ENCODE measurements around the gene DOCK8.

DNA sequence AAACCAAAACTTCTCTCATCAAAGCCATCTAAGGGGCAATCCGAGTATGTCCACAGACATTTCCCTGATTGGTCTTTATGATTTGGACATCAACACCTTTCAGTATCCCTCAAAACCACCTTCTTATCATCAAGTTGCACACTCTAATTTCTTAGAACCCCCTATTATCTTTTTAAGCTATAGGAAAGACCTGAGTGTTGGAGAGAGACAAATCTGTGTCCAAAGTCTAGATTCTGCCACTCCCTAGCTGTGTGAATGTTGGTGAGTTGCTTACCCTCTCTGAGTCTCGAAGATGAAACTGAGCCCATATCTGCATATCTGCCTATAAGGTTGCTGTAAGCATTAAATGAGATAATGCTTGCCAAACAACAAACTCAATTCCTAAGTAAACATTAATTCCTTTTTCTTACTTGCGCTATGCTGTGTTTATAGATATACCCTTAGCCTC is 159.1 kb downstream of the DOCK8 start:
- TF ChIP-seq, protein P1, sequence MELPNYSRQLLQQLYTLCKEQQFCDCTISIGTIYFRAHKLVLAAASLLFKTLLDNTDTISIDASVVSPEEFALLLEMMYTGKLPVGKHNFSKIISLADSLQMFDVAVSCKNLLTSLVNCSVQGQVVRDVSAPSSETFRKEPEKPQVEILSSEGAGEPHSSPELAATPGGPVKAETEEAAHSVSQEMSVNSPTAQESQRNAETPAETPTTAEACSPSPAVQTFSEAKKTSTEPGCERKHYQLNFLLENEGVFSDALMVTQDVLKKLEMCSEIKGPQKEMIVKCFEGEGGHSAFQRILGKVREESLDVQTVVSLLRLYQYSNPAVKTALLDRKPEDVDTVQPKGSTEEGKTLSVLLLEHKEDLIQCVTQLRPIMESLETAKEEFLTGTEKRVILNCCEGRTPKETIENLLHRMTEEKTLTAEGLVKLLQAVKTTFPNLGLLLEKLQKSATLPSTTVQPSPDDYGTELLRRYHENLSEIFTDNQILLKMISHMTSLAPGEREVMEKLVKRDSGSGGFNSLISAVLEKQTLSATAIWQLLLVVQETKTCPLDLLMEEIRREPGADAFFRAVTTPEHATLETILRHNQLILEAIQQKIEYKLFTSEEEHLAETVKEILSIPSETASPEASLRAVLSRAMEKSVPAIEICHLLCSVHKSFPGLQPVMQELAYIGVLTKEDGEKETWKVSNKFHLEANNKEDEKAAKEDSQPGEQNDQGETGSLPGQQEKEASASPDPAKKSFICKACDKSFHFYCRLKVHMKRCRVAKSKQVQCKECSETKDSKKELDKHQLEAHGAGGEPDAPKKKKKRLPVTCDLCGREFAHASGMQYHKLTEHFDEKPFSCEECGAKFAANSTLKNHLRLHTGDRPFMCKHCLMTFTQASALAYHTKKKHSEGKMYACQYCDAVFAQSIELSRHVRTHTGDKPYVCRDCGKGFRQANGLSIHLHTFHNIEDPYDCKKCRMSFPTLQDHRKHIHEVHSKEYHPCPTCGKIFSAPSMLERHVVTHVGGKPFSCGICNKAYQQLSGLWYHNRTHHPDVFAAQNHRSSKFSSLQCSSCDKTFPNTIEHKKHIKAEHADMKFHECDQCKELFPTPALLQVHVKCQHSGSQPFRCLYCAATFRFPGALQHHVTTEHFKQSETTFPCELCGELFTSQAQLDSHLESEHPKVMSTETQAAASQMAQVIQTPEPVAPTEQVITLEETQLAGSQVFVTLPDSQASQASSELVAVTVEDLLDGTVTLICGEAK (IDR thresholded peaks at IDR 0.05), result no peak
- TF ChIP-seq, protein P1 (CRISPR knock-in tag; IDR thresholded peaks at IDR 0.05), result no peak
- no peak for TF ChIP-seq HDAC2 (CRISPR knock-in tag; IDR thresholded peaks at IDR 0.05)
- TF ChIP-seq ZNF589 (CRISPR knock-in tag; conservative IDR thresholded peaks at IDR 0.05), result no peak
- TF ChIP-seq, protein P2, sequence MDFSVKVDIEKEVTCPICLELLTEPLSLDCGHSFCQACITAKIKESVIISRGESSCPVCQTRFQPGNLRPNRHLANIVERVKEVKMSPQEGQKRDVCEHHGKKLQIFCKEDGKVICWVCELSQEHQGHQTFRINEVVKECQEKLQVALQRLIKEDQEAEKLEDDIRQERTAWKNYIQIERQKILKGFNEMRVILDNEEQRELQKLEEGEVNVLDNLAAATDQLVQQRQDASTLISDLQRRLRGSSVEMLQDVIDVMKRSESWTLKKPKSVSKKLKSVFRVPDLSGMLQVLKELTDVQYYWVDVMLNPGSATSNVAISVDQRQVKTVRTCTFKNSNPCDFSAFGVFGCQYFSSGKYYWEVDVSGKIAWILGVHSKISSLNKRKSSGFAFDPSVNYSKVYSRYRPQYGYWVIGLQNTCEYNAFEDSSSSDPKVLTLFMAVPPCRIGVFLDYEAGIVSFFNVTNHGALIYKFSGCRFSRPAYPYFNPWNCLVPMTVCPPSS (IDR thresholded peaks at IDR 0.05), result no peak
- TF ChIP-seq SIN3A (IDR thresholded peaks at IDR 0.05; ENCODE audit: borderline replicate concordance, low read depth, low read length), result no peak
- TF ChIP-seq ARNTL (CRISPR knock-in tag; IDR thresholded peaks at IDR 0.05), result no peak
- TF ChIP-seq ZNF510 (CRISPR knock-in tag; IDR thresholded peaks at IDR 0.05; ENCODE audit: low read depth), result no peak
- no peak for TF ChIP-seq ZNF256 (CRISPR knock-in tag; conservative IDR thresholded peaks at IDR 0.05)
- TF ChIP-seq, protein P3, sequence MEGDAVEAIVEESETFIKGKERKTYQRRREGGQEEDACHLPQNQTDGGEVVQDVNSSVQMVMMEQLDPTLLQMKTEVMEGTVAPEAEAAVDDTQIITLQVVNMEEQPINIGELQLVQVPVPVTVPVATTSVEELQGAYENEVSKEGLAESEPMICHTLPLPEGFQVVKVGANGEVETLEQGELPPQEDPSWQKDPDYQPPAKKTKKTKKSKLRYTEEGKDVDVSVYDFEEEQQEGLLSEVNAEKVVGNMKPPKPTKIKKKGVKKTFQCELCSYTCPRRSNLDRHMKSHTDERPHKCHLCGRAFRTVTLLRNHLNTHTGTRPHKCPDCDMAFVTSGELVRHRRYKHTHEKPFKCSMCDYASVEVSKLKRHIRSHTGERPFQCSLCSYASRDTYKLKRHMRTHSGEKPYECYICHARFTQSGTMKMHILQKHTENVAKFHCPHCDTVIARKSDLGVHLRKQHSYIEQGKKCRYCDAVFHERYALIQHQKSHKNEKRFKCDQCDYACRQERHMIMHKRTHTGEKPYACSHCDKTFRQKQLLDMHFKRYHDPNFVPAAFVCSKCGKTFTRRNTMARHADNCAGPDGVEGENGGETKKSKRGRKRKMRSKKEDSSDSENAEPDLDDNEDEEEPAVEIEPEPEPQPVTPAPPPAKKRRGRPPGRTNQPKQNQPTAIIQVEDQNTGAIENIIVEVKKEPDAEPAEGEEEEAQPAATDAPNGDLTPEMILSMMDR (CRISPR knock-in tag; IDR thresholded peaks at IDR 0.05), result no peak
- no peak for TF ChIP-seq ZNF3 (CRISPR knock-in tag; IDR thresholded peaks at IDR 0.05)
- no peak for TF ChIP-seq TBP (CRISPR knock-in tag; IDR thresholded peaks at IDR 0.05)
- TF ChIP-seq, protein P4, sequence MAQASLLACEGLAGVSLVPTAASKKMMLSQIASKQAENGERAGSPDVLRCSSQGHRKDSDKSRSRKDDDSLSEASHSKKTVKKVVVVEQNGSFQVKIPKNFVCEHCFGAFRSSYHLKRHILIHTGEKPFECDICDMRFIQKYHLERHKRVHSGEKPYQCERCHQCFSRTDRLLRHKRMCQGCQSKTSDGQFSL (CRISPR knock-in tag; IDR thresholded peaks at IDR 0.05), result no peak
- TF ChIP-seq EZH2 (conservative IDR thresholded peaks at IDR 0.05; ENCODE audit: low read depth, low read length), result no peak
